IMR-90 (cell line): ENCODE measurements around the gene FBXO31.

ENCODE experiments used
- CHD1 ChIP-seq: IDR thresholded peaks from 2 replicates; pipeline ENCODE4 v1.6.1; 2012; ENCODE audit warnings: low read depth, low read length, improper control_type of control experiment
- FOS ChIP-seq: fragments of 150-350 bp; IDR thresholded peaks from 2 replicates; pipeline ENCODE4 v1.6.1; 2016; ENCODE audit warnings: low read depth, low read length
- MAFK ChIP-seq: IDR thresholded peaks from 2 replicates; pipeline ENCODE4 v1.6.1; 2012; ENCODE audit warnings: low read depth, low read length, improper control_type of control experiment
- MAZ ChIP-seq: IDR thresholded peaks from 2 replicates; pipeline ENCODE4 v1.6.1; 2012; ENCODE audit warnings: low read depth, mild to moderate bottlenecking, low read length, improper control_type of control experiment, moderate library complexity, borderline replicate concordance
- MXI1 ChIP-seq: IDR thresholded peaks from 2 replicates; pipeline ENCODE4 v1.6.1; 2012; ENCODE audit warnings: low read depth, mild to moderate bottlenecking, low read length, moderate library complexity, borderline replicate concordance
- POLR2A ChIP-seq: IDR thresholded peaks from 2 replicates; pipeline ENCODE4 v1.6.1; 2012; ENCODE audit warnings: mild to moderate bottlenecking, low read depth, low read length
- RAD21 ChIP-seq: IDR thresholded peaks from 2 replicates; pipeline ENCODE4 v1.6.1; 2012; ENCODE audit warnings: low read length, improper control_type of control experiment
- RCOR1 ChIP-seq: IDR thresholded peaks from 2 replicates; pipeline ENCODE4 v1.6.1; 2012; ENCODE audit warnings: mild to moderate bottlenecking, low read length, improper control_type of control experiment; ENCODE audit not compliant: insufficient replicate concordance
- RFX5 ChIP-seq: IDR thresholded peaks from 2 replicates; pipeline ENCODE4 v1.8.0; 2012; ENCODE audit warnings: low read depth, mild to moderate bottlenecking, low read length, moderate library complexity
- SMC3 ChIP-seq: fragments of 150-350 bp; IDR thresholded peaks from 2 replicates; pipeline ENCODE4 v1.6.1; 2016; ENCODE audit warnings: low read depth, mild to moderate bottlenecking, antibody characterized with exemption, low read length, moderate library complexity
- TF ChIP-seq, protein P1 (sequence below): conservative IDR thresholded peaks from 2 replicates; pipeline ENCODE4 v1.5.1; 2012; ENCODE audit warnings: mild to moderate bottlenecking, low read depth, low read length, improper control_type of control experiment
- TF ChIP-seq, protein P2 (sequence below): fragments of 150-350 bp; IDR thresholded peaks from 2 replicates; pipeline ENCODE4 v1.6.1; 2016; ENCODE audit warnings: low read depth, mild to moderate bottlenecking, low read length, moderate library complexity, borderline replicate concordance

DNA sequence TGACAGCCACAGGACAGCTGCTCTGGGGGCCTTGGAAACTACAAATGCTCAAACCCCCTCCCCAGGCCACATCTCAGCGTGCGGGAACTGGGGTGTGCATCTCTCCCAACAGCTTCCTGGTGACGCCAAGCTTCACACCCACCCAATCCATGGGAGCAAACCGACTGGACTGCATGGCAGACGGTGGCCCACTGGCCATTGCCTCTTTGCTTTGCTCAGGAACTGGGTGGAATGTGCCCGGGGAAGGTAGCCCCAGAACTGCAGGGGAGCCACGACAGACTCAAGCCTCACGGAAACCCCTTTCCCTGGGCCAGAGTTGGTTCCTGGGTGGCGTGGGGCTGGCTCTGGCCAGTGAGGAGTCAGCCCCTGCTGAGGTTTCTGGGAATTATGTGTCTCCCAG, 61.2 kb downstream of the FBXO31 start:
- TF ChIP-seq, protein P1, sequence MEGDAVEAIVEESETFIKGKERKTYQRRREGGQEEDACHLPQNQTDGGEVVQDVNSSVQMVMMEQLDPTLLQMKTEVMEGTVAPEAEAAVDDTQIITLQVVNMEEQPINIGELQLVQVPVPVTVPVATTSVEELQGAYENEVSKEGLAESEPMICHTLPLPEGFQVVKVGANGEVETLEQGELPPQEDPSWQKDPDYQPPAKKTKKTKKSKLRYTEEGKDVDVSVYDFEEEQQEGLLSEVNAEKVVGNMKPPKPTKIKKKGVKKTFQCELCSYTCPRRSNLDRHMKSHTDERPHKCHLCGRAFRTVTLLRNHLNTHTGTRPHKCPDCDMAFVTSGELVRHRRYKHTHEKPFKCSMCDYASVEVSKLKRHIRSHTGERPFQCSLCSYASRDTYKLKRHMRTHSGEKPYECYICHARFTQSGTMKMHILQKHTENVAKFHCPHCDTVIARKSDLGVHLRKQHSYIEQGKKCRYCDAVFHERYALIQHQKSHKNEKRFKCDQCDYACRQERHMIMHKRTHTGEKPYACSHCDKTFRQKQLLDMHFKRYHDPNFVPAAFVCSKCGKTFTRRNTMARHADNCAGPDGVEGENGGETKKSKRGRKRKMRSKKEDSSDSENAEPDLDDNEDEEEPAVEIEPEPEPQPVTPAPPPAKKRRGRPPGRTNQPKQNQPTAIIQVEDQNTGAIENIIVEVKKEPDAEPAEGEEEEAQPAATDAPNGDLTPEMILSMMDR: no peak
- TF ChIP-seq RCOR1 (no peak), POLR2A (no peak), MAZ (no peak), RFX5 (no peak), CHD1 (no peak), MXI1 (no peak), RAD21 (no peak), MAFK (no peak), SMC3 (no peak), FOS (no peak)
- TF ChIP-seq, protein P2, sequence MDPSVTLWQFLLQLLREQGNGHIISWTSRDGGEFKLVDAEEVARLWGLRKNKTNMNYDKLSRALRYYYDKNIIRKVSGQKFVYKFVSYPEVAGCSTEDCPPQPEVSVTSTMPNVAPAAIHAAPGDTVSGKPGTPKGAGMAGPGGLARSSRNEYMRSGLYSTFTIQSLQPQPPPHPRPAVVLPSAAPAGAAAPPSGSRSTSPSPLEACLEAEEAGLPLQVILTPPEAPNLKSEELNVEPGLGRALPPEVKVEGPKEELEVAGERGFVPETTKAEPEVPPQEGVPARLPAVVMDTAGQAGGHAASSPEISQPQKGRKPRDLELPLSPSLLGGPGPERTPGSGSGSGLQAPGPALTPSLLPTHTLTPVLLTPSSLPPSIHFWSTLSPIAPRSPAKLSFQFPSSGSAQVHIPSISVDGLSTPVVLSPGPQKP: no peak
